ENCODE data around the gene WDR45B.

DNA sequence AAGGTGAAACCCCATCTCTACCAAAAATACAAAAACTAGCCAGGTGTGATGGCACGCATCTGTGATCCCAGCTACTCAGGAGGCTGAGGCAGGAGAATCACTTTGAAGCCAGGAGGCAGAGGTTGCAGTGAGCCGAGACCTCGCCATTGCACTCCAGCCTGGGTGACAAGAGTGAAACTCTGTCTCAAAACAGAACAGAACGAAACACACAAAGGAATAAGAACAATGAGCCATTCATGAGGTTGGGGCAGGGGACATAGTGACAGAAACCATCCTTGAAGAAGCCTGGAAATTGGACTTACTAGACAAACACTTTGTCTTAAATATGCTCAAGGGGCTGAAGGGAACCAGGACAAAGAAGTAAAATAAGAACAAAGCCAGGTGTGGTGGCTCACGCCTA lies 39.4 kb downstream of the WDR45B start:
- TF ChIP-seq, protein P1, sequence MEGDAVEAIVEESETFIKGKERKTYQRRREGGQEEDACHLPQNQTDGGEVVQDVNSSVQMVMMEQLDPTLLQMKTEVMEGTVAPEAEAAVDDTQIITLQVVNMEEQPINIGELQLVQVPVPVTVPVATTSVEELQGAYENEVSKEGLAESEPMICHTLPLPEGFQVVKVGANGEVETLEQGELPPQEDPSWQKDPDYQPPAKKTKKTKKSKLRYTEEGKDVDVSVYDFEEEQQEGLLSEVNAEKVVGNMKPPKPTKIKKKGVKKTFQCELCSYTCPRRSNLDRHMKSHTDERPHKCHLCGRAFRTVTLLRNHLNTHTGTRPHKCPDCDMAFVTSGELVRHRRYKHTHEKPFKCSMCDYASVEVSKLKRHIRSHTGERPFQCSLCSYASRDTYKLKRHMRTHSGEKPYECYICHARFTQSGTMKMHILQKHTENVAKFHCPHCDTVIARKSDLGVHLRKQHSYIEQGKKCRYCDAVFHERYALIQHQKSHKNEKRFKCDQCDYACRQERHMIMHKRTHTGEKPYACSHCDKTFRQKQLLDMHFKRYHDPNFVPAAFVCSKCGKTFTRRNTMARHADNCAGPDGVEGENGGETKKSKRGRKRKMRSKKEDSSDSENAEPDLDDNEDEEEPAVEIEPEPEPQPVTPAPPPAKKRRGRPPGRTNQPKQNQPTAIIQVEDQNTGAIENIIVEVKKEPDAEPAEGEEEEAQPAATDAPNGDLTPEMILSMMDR (IDR thresholded peaks at IDR 0.05; ENCODE audit: low read depth, low read length): no peak
- no peak for TF ChIP-seq EZH2phosphoT487 (IDR thresholded peaks at IDR 0.05; ENCODE audit: low read depth)

Data from OCI-LY3 (cell line).